HepG2 (cell line): ENCODE results near the gene KRT14.

Source experiments
- NRL ChIP-seq: sonication (generic); formaldehyde crosslinking; IDR thresholded peaks from 2 replicates; pipeline ENCODE4 v1.5.0; 2020; ENCODE audit warnings: missing genetic modification reagents, mild to moderate bottlenecking, moderate library complexity, borderline replicate concordance
- ZNF354B ChIP-seq: sonication (generic); formaldehyde crosslinking; IDR thresholded peaks from 2 replicates; pipeline ENCODE4 v1.8.0; 2022; ENCODE audit warnings: mild to moderate bottlenecking, missing genetic modification reagents

DNA sequence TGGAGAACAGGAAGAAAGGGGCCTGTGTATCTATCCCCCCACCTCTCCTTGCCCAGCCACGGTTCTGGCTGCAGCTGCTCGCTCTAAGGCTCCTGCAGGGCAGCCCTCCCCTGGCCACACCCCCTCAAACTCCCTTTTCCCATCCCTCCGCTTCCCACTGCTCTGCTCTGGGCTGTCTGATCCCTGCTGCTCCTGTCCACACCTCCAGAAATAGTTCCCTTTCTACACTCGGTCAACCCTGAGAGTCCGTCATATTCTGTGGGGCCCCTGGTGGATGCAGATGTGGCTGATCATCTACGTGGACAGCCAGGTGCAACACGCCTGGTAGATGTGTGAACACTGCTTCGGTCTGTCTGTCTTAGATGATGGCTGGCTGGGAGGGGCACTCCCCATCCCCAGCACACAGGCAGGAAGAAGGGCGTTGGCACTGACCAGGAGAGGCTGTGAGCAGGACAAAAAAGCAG, 39.3 kb downstream of the KRT14 start:
- TF ChIP-seq ZNF354B (CRISPR knock-in tag) (no peak), NRL (CRISPR knock-in tag) (no peak)
